Activated B cell treated with CpG ODN at 0.5 μM for 24 hours (primary cell): ENCODE data around the gene ABHD14A. TPM values are rescaled to one million over a fixed set of nuclear protein-coding genes. Genes with fewer than 3 reads are reported as not detected.

Experiments
- ATAC-seq: fragments of 200-7000 bp; cut with Tn5 transposase; one replicate; pipeline ENCODE4 v1.10.0; 2021; ENCODE audit warnings: low read depth, mild to moderate bottlenecking, moderate library complexity
- CTCF ChIA-PET: fragments of 350-600 bp; sonication (Branson Sonifier 250); formaldehyde crosslinking; loops from one replicate; lab custom pipeline; 2021; ENCODE audit warnings: antibody characterized with exemption; lab: Charles Lee
- POLR2A ChIA-PET: fragments of 350-600 bp; sonication (Branson Sonifier 250); formaldehyde crosslinking; loops from one replicate; lab custom pipeline; 2021; ENCODE audit warnings: antibody characterized with exemption; lab: Charles Lee
- DNase-seq: peaks from one replicate; pipeline ENCODE4 v3.0.0; 2022
- H3K27ac Mint-ChIP-seq: one replicate; pipeline ENCODE4 v1.8.0; 2020; ENCODE audit warnings: mixed read lengths
- H3K27me3 Mint-ChIP-seq: one replicate; pipeline ENCODE4 v1.8.0; 2021; ENCODE audit warnings: mixed read lengths
- H3K36me3 Mint-ChIP-seq: one replicate; pipeline ENCODE4 v1.8.0; 2021; ENCODE audit warnings: low read depth, mixed read lengths
- H3K4me1 Mint-ChIP-seq: one replicate; pipeline ENCODE4 v1.8.0; 2021; ENCODE audit warnings: mixed read lengths
- H3K4me3 Mint-ChIP-seq: one replicate; pipeline ENCODE4 v1.8.0; 2020; ENCODE audit warnings: mild to moderate bottlenecking, mixed read lengths
- H3K9me3 Mint-ChIP-seq: one replicate; pipeline ENCODE4 v1.8.0; 2020; ENCODE audit warnings: mixed read lengths
- intact Hi-C: fragments of 100-400 bp; cut with micrococcal nuclease; formaldehyde crosslinking; loops from one replicate; pipeline ENCODE4 v1.15.1; 2024
- total RNA-seq: library from RNA; stranded (reverse); gene quantifications from 2 replicates; pipeline ENCODE4 v1.2.3, GENCODE V29; 2022
- TF ChIP-seq, protein P1 (sequence below): fragments of 200-600 bp; IDR thresholded peaks from one replicate; pipeline ENCODE4 v1.8.0; 2022; ENCODE audit warnings: antibody characterized with exemption, mild to moderate bottlenecking

Gene ABHD14A
- total RNA-seq, 1 donor from 2014 or later, result 5.1 TPM

DNA sequence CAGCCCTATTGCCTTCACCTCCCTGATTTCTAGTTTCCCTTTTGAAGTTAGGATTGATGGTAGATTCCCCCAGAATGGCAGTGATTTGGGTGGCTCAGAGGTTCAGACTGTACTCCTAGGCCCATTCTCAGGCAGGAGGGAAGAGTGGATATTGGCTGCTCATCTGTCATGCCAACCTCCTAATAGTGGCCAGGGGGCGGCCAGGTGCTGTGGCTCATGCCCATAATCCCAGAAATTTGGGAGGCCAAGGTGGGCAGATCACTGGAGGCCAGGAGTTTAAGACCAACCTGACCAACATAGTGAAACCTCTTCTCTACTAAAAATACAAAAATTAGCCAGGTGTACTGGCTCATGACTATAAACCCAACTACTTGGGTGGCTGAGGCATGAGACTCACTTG, 44.4 kb upstream of the ABHD14A start:
- TF ChIP-seq, protein P1, sequence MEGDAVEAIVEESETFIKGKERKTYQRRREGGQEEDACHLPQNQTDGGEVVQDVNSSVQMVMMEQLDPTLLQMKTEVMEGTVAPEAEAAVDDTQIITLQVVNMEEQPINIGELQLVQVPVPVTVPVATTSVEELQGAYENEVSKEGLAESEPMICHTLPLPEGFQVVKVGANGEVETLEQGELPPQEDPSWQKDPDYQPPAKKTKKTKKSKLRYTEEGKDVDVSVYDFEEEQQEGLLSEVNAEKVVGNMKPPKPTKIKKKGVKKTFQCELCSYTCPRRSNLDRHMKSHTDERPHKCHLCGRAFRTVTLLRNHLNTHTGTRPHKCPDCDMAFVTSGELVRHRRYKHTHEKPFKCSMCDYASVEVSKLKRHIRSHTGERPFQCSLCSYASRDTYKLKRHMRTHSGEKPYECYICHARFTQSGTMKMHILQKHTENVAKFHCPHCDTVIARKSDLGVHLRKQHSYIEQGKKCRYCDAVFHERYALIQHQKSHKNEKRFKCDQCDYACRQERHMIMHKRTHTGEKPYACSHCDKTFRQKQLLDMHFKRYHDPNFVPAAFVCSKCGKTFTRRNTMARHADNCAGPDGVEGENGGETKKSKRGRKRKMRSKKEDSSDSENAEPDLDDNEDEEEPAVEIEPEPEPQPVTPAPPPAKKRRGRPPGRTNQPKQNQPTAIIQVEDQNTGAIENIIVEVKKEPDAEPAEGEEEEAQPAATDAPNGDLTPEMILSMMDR, result no peak
- Mint-ChIP-seq H3K27me3 (no peaks in the 10 kb centered on the region), H3K27ac (no peak overlapping the region), H3K36me3 (peaks cover 41% of the 10 kb centered on the region), H3K4me3 (no peak overlapping the region), H3K4me1 (no peaks in the 10 kb centered on the region), H3K9me3 (no peaks in the 10 kb centered on the region)
- DNase-seq (no peak), ATAC-seq (no peak)
- intact Hi-C loops, result no loop called here
- ChIA-PET POLR2A (no interaction called here), CTCF (no interaction called here)

- no peak overlapping the region for H3K27ac Mint-ChIP-seq
- H3K36me3 Mint-ChIP-seq, result peaks cover 53% of the 10 kb centered on the region
- no peaks in the 10 kb centered on the region for H3K4me1 Mint-ChIP-seq
- H3K9me3 Mint-ChIP-seq, result no peaks in the 10 kb centered on the region
- H3K27me3 Mint-ChIP-seq, result no peaks in the 10 kb centered on the region
- ChIA-PET CTCF (no interaction called here), POLR2A (interaction anchor here (0.6 to 0.7 kb wide), 2 partner anchors 48 to 124 kb away, joined by 3 to 5 read pairs; no protein-coding TSS in a partner anchor)
- DNase-seq (no peak), ATAC-seq (no peak)
- H3K4me3 Mint-ChIP-seq, result no peak overlapping the region
- TF ChIP-seq, protein P1, result no peak
- intact Hi-C loops, result no loop called here
Measured at GRCh38 chr3:51931756-51932155, 43.1 kb upstream of the ABHD14A start.

DNA sequence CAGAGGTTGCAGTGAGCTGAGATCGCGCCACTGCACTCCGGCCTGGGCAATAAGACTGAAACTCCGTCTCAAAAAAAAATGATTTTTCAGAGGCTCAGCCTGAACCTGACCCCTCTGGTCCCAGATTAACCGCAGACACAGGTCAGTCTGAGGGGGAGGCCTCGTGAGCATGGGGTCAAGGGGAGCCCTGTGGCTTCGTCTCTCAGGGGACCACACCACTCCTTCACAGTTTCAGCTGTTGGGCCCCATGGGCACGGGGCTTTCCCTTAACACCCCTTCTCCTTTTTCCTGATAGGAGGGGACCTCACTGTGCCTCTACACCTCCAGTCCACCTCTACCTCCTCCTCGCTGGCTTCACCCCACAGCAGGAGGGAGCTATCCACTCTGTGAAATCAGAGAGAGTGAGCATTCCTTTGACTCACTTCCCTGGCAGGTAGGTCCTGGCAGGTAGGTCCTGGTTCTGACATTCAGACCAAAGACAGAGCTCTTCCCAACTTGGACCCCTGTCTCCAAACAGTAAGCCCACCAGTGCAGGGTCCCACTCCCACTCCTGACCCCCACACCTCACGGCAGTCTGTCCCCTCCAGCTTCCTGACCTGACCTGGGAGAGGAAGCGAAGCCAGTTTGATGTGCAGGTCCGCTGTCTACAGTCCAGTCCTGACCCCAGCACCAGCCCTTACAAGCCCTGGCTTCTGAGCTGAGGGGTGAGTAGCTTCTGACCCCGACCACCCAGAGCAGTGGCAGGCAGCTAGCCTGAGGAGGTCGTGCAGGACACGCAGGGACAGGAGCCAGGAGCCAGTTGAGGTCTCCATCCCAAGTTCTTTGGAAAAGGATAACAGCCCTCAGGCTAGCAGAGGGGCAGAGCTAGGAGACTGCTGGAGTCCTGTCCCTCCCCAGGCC, 42.1 kb upstream of the ABHD14A start:
- TF ChIP-seq, protein P1, result no peak
- ATAC-seq (no peak), DNase-seq (no peak)
- Mint-ChIP-seq H3K4me1 (no peaks in the 10 kb centered on the region), H3K9me3 (no peaks in the 10 kb centered on the region), H3K27me3 (no peaks in the 10 kb centered on the region), H3K36me3 (peaks cover 63% of the 10 kb centered on the region), H3K27ac (no peak overlapping the region), H3K4me3 (no peak overlapping the region)
- intact Hi-C loops, result no loop called here
- CTCF ChIA-PET, result no interaction called here
- POLR2A ChIA-PET, result interaction anchor here (1.5 kb wide), 1 partner anchor 9 kb away, joined by 5 read pairs; the partner anchor contains the start of genes PARP3 and RRP9

GRCh38 chr3:51933471-51934138, 41.3 kb upstream of the ABHD14A start:
- no peak overlapping the region for H3K4me3 Mint-ChIP-seq
- TF ChIP-seq, protein P1, result no peak
- DNase-seq, result no peak
- H3K36me3 Mint-ChIP-seq, result peaks cover 71% of the 10 kb centered on the region
- ChIA-PET POLR2A (interaction anchor here (1.5 kb wide), 1 partner anchor 8 kb away, joined by 5 read pairs; the partner anchor contains the start of genes PARP3 and RRP9), CTCF (no interaction called here)
- no peak overlapping the region for H3K27ac Mint-ChIP-seq
- no peaks in the 10 kb centered on the region for H3K4me1 Mint-ChIP-seq
- H3K27me3 Mint-ChIP-seq, result no peaks in the 10 kb centered on the region
- intact Hi-C loops, result no loop called here
- ATAC-seq, result no peak
- H3K9me3 Mint-ChIP-seq, result no peaks in the 10 kb centered on the region
